Measurements from ENCODE around the gene SMIM13. TPM values are rescaled to one million over a fixed set of nuclear protein-coding genes. Genes with fewer than 3 reads are reported as not detected.
"Not testable (repeated sequence)": the region's sequence is repeated elsewhere in the genome, so short reads cannot be mapped to it uniquely, and the experiment has no call there.

SMIM13 gene
- total RNA-seq, 1 donor from 2014 or later, result 8.6 TPM

GRCh38 chr6:11108726-11109125 is 15.1 kb downstream of the SMIM13 start:
- no peak overlapping the region for H3K4me3 ChIP-seq (ENCODE audit: low read depth, low read length)
- no peak for TF ChIP-seq CTCF (conservative IDR thresholded peaks at IDR 0.05; ENCODE audit: low read depth, low read length)
- DNase-seq (ENCODE audit: low read depth), result no peak

GRCh38 chr6:11110921-11111768 is 17.5 kb downstream of the SMIM13 start, which contains the start of gene ERVFRD-1:
TSS of gene ERVFRD-1 (minus strand) at chr6:11111725. CDS start at chr6:11105310, 6,415 bp downstream.
- TF ChIP-seq CTCF (conservative IDR thresholded peaks at IDR 0.05; ENCODE audit: low read depth, low read length), result no peak
- H3K4me3 ChIP-seq (ENCODE audit: low read depth, low read length), result no peak within 1 kb of the TSS

GRCh38 chr6:11111769-11112437 is 18.3 kb downstream of the SMIM13 start:
- no peak for DNase-seq (ENCODE audit: low read depth)
- TF ChIP-seq CTCF (conservative IDR thresholded peaks at IDR 0.05; ENCODE audit: low read depth, low read length), result no peak
- H3K4me3 ChIP-seq (ENCODE audit: low read depth, low read length), result no peak overlapping the region

More at GRCh38 chr6:11110921-11111768, 17.5 kb downstream of the SMIM13 start, which contains the start of gene ERVFRD-1:
- DNase-seq (ENCODE audit: low read depth), result no peak

GRCh38 chr6:11113038-11113437 is 19.4 kb downstream of the SMIM13 start:
- no peak for TF ChIP-seq CTCF (conservative IDR thresholded peaks at IDR 0.05; ENCODE audit: low read depth, low read length)
- H3K4me3 ChIP-seq (ENCODE audit: low read depth, low read length), result no peak overlapping the region
- no peak for DNase-seq (ENCODE audit: low read depth)

GRCh38 chr6:11115808-11116536 is 22.3 kb downstream of the SMIM13 start:
- not testable (repeated sequence) for H3K4me3 ChIP-seq (ENCODE audit: low read depth, low read length)
- peak; percentile 61 for DNase-seq (ENCODE audit: low read depth)

- no peak for DNase-seq (ENCODE audit: low read depth)
- TF ChIP-seq CTCF (conservative IDR thresholded peaks at IDR 0.05; ENCODE audit: low read depth, low read length), result no peak
- H3K4me3 ChIP-seq (ENCODE audit: low read depth, low read length), result no peak overlapping the region
Observed at GRCh38 chr6:11120271-11121005, 26.8 kb downstream of the SMIM13 start.
